ENCODE measurements around the gene CDADC1. TPM values are rescaled to one million over a fixed set of nuclear protein-coding genes. Genes with fewer than 3 reads are reported as not detected.
"Not testable (repeated sequence)": the region's sequence is repeated elsewhere in the genome, so short reads cannot be mapped to it uniquely, and the experiment has no call there.

Gene CDADC1
- total RNA-seq, 2 experiments from 2014 or later: 8.6 to 9.0 TPM

DNA sequence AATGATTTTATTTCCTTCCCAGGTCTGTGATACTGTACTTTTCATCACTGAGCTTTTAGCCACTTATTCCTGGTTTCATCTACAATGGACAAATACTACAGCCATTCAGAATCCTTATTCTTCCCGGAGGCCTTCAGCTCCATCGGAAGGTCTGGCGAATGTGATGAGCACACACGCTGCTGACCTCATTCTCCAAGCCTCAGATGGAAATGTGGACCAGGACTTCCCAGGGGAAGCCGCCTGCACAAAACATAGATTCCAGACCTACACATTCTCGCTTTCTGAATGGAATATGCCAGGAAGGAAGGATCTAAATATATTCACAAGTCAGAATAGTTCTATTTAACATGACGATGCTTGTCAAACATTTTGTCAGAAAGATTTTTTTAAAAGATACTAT, 75.6 kb downstream of the CDADC1 start:
- TF ChIP-seq, protein P1, sequence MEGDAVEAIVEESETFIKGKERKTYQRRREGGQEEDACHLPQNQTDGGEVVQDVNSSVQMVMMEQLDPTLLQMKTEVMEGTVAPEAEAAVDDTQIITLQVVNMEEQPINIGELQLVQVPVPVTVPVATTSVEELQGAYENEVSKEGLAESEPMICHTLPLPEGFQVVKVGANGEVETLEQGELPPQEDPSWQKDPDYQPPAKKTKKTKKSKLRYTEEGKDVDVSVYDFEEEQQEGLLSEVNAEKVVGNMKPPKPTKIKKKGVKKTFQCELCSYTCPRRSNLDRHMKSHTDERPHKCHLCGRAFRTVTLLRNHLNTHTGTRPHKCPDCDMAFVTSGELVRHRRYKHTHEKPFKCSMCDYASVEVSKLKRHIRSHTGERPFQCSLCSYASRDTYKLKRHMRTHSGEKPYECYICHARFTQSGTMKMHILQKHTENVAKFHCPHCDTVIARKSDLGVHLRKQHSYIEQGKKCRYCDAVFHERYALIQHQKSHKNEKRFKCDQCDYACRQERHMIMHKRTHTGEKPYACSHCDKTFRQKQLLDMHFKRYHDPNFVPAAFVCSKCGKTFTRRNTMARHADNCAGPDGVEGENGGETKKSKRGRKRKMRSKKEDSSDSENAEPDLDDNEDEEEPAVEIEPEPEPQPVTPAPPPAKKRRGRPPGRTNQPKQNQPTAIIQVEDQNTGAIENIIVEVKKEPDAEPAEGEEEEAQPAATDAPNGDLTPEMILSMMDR (IDR thresholded peaks at IDR 0.05): no peak
- Mint-ChIP-seq H3K4me1 (ENCODE audit: low read depth) (peaks cover 9% of the 10 kb centered on the region), H3K4me3 (no peak overlapping the region), H3K9me3 (no peaks in the 10 kb centered on the region), H3K27me3 (no peaks in the 10 kb centered on the region), H3K27ac (no peak overlapping the region), H3K36me3 (ENCODE audit: low read depth) (no peaks in the 10 kb centered on the region)
- CTCF ChIA-PET: interaction anchor here (1.4 to 1.8 kb wide), 2 partner anchors 17 to 284 kb away, joined by 5 to 7 read pairs; no protein-coding TSS in a partner anchor
- intact Hi-C loops (cut with micrococcal nuclease): no loop called here
- POLR2A ChIA-PET: interaction anchor here (0.6 kb wide), 1 partner anchor 147 kb away, joined by 3 read pairs; no protein-coding TSS in a partner anchor
- DNase-seq (no peak), ATAC-seq (no peak)

DNA sequence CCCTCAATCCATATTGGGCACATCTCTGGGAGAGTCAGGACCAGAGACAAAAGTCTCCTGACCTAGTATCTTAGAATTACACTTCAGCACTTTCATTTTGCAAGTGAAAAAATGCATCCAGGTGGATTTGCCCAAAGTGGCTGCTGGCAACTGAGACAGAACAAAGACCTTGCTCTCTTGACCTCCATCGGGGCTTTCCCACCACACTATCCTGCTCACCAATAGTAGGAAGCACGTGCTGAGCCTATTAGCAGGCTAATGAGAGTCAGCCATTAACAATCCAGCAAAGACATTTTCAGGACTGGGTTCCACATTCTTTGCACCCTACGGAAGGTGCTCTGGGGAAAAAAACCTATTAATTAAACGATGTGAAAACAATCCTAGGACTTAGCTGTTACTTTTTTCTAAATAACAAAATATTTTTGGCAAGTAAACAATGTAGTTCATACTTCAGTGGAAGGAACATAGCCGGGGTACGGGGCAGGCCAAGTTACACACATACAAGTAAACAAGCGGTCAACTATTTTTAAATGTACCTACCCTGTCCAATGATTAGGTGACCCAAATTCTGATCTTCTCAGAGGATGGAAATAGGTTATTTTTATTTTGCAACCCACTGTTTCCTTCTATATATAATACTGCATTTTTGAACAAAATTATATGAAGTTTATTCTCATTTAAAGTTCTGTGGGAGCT, 78.6 kb downstream of the CDADC1 start:
- Mint-ChIP-seq H3K36me3 (ENCODE audit: low read depth) (no peaks in the 10 kb centered on the region), H3K27ac (no peak overlapping the region), H3K27me3 (no peaks in the 10 kb centered on the region), H3K4me3 (no peak overlapping the region), H3K9me3 (no peaks in the 10 kb centered on the region), H3K4me1 (ENCODE audit: low read depth) (peaks cover under 1% of the 10 kb centered on the region)
- TF ChIP-seq, protein P1 (IDR thresholded peaks at IDR 0.05): no peak
- DNase-seq: no peak
- ChIA-PET POLR2A (interaction anchor here (0.6 kb wide), 2 partner anchors 240 to 787 kb away, joined by 3 read pairs; no protein-coding TSS in a partner anchor), CTCF (interaction anchor here (0.7 kb wide), 1 partner anchor 192 kb away, joined by 3 read pairs; no protein-coding TSS in a partner anchor)
- ATAC-seq: no peak
- intact Hi-C loops (cut with micrococcal nuclease): no loop called here

DNA sequence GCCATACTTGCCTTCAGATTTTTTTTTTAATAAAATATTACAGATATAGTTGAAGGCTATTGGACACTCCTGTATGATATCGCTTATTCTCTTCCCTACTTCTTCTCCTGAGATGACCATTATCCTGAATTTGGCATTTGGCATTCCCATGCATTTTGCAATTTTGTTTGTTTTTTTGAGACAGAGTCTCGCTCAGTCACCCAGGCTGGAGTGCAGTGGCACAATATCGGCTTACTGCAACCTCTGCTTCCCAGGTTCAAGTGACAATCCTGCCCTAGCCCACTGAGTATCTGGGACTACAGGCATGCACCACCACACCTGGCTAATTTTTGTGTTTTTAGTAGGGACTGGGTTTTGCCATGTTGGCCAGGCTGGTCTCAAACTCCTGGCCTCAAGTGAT, 79.4 kb downstream of the CDADC1 start:
- ATAC-seq; POLR2A ChIA-PET; H3K27me3 Mint-ChIP-seq; DNase-seq; H3K4me1 Mint-ChIP-seq (ENCODE audit: low read depth); H3K4me3 Mint-ChIP-seq; intact Hi-C loops (cut with micrococcal nuclease); H3K27ac Mint-ChIP-seq; H3K36me3 Mint-ChIP-seq (ENCODE audit: low read depth); H3K9me3 Mint-ChIP-seq: not testable (repeated sequence)
- CTCF ChIA-PET: interaction anchor here (0.7 kb wide), 1 partner anchor 191 kb away, joined by 3 read pairs; no protein-coding TSS in a partner anchor

DNA sequence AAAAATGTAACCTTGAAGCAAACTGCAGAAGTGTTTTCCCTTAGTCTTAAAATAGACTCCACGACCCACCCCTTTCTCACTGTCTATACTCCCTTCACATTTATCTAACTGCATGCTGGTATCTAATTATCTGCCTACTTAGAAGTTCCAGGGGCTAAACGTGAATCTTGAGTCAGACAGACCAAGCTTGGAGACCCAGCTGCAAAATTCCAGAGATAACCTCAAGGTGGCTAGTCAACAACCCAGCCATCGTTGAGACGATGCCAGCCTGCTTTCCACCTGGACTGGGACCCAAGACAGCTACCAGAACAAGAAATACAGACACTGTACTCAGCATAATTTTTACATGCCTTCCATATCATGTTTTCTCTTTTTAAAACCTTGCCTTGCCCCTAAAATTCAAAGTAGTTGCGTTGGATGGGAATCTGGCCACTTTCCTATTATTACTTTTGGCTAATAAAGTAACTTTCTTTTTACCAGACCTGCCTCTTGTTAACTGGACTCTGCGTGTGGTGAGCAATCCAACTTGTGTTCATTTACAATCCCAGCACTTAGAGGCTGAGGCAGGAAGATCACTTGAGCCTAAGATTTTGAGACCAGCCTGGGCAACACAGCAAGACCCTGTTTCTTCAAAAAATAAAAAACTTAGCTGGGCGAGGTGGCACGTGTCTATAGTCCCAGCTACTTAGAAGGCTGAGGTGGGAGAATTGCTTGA, 82.3 kb downstream of the CDADC1 start:
- H3K4me1 Mint-ChIP-seq (ENCODE audit: low read depth): no peaks in the 10 kb centered on the region
- no peaks in the 10 kb centered on the region for H3K36me3 Mint-ChIP-seq (ENCODE audit: low read depth)
- H3K27me3 Mint-ChIP-seq: no peaks in the 10 kb centered on the region
- ATAC-seq: no peak
- H3K9me3 Mint-ChIP-seq: no peaks in the 10 kb centered on the region
- no peak overlapping the region for H3K4me3 Mint-ChIP-seq
- intact Hi-C loops (cut with micrococcal nuclease): no loop called here
- CTCF ChIA-PET: no interaction called here
- H3K27ac Mint-ChIP-seq: no peak overlapping the region
- DNase-seq: no peak
- POLR2A ChIA-PET: no interaction called here
- TF ChIP-seq, protein P1 (IDR thresholded peaks at IDR 0.05): no peak

DNA sequence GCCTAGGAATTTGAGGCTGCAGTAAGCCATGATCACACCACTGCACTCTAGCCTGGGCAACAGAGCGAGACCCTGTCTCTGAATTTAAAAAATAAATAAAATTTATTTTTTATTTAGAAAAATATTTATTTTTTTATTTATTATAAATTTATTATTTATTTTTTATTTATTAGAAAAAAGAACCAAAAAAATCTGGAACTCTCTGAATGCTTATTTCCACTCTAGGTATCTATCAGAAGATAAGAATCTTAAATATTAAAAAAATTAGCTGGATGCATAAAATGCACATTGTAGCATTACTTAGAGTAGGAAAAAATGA, 82.8 kb downstream of the CDADC1 start:
- ChIA-PET POLR2A (no interaction called here), CTCF (interaction anchor here (1.3 kb wide), 1 partner anchor 277 kb away, joined by 4 read pairs; no protein-coding TSS in a partner anchor)

More for the DNA sequence above, 82.8 kb downstream of the CDADC1 start:
- Mint-ChIP-seq H3K27ac (no peak overlapping the region), H3K9me3 (no peaks in the 10 kb centered on the region), H3K4me3 (no peak overlapping the region), H3K27me3 (no peaks in the 10 kb centered on the region), H3K4me1 (ENCODE audit: low read depth) (no peaks in the 10 kb centered on the region), H3K36me3 (ENCODE audit: low read depth) (no peaks in the 10 kb centered on the region)
- TF ChIP-seq, protein P1 (IDR thresholded peaks at IDR 0.05): no peak
- intact Hi-C loops (cut with micrococcal nuclease): no loop called here
- DNase-seq (no peak), ATAC-seq (no peak)
